HepG2 (cell line): Measurements from ENCODE around the gene TMEM258. TPM values are rescaled to one million over a fixed set of nuclear protein-coding genes. Genes with fewer than 3 reads are reported as not detected.

Source experiments
- AFF4 ChIP-seq: sonication (generic); formaldehyde crosslinking; IDR thresholded peaks from 2 replicates; pipeline ENCODE4 v1.4.0; 2020; ENCODE audit warnings: missing genetic modification reagents
- IRF2 ChIP-seq: IDR thresholded peaks from 2 replicates; pipeline ENCODE4 v1.6.1; 2018; ENCODE audit warnings: missing genetic modification reagents, missing compliant biosample characterization
- KDM6A ChIP-seq: IDR thresholded peaks from 2 replicates; pipeline ENCODE4 v1.6.1; 2016; ENCODE audit warnings: low read depth
- polyA plus RNA-seq, 8 experiments: library from polyadenylated mRNA; depleted of rRNA in 3 of 8; stranded (reverse) in 7 of 8; unstranded in 1 of 8; fragments of >200 nt; fragmentation: Illumina TruSeq in 4 of 8; extraction: Trizol in 4 of 8; gene quantifications; 2 replicates each; pipeline versions ENCODE4 v1.2.1 to v1.2.3, GENCODE V29; 2011 to 2016; ENCODE audit warnings: low read depth in 4 of 8, missing spikeins in 1 of 8, mixed read lengths in 1 of 8; ENCODE audit not compliant: insufficient read depth in 1 of 8
- total RNA-seq, 5 experiments: library from RNA; depleted of rRNA; stranded (reverse); fragments of >200 nt; fragmentation: Illumina TruSeq; extraction: Trizol; gene quantifications; 2 replicates each; pipeline ENCODE4 v1.2.3, GENCODE V29; 2016; ENCODE audit warnings: low read depth in 1 of 5
- TF ChIP-seq, protein P1 (sequence below): sonication (generic); formaldehyde crosslinking; conservative IDR thresholded peaks from 2 replicates; pipeline ENCODE4 v1.4.0; 2020; ENCODE audit warnings: missing genetic modification reagents
- TF ChIP-seq, protein P2 (sequence below): sonication (generic); formaldehyde crosslinking; IDR thresholded peaks from 2 replicates; pipeline ENCODE4 v1.4.0; 2020; ENCODE audit warnings: missing genetic modification reagents, mild to moderate bottlenecking, borderline replicate concordance
- TF ChIP-seq, protein P3 (sequence below): sonication (generic); formaldehyde crosslinking; IDR thresholded peaks from 2 replicates; pipeline ENCODE4 v1.5.1; 2020; ENCODE audit warnings: missing genetic modification reagents, mild to moderate bottlenecking, borderline replicate concordance

TMEM258 gene
- total and polyA plus RNA-seq, 2 of the 13 experiments (the other 11 are each of a cell fraction or from before 2014, with no cell fraction given), result 175 to 424 TPM

GRCh38 chr11:61794579-61794978, 2.2 kb upstream of the TMEM258 start (continued):
- TF ChIP-seq, protein P1, sequence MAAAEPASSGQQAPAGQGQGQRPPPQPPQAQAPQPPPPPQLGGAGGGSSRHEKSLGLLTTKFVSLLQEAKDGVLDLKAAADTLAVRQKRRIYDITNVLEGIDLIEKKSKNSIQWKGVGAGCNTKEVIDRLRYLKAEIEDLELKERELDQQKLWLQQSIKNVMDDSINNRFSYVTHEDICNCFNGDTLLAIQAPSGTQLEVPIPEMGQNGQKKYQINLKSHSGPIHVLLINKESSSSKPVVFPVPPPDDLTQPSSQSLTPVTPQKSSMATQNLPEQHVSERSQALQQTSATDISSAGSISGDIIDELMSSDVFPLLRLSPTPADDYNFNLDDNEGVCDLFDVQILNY (CRISPR knock-in tag), result no peak
- TF ChIP-seq, protein P2, sequence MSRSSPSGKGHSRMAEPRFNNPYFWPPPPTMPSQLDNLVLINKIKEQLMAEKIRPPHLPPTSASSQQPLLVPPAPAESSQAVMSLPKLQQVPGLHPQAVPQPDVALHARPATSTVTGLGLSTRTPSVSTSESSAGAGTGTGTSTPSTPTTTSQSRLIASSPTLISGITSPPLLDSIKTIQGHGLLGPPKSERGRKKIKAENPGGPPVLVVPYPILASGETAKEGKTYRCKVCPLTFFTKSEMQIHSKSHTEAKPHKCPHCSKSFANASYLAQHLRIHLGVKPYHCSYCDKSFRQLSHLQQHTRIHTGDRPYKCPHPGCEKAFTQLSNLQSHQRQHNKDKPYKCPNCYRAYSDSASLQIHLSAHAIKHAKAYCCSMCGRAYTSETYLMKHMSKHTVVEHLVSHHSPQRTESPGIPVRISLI (CRISPR knock-in tag), result no peak
- TF ChIP-seq IRF2 (CRISPR knock-in tag) (no peak), KDM6A (CRISPR knock-in tag) (no peak), AFF4 (CRISPR knock-in tag) (no peak)
- TF ChIP-seq, protein P3, sequence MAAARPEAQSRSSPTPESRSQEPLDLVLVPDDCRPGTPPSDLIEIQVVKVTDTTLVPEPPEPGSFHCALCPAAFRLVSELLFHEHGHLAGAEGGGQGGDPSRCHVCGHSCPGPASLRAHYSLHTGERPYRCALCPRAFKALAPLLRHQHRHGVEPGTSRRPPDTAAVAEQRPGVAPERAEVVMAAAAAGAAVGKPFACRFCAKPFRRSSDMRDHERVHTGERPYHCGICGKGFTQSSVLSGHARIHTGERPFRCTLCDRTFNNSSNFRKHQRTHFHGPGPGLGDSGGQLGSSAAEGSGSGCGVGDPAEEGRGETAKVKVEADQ (CRISPR knock-in tag), result no peak
